Femur (tissue), 1 donor: Measurements from ENCODE around the gene TJP1.
"Not testable (repeated sequence)": the region's sequence is repeated elsewhere in the genome, so short reads cannot be mapped to it uniquely, and the experiment has no call there.

ENCODE experiments used
- DNase-seq: peaks from one replicate; pipeline ENCODE4 v3.0.0-alpha.2; 2017

TJP1 gene

GRCh38 chr15:29750754-29751153 is 71.5 kb downstream of the TJP1 start:
- no peak for DNase-seq

GRCh38 chr15:29749365-29750086 is 72.7 kb downstream of the TJP1 start:
- DNase-seq = no peak

GRCh38 chr15:29747837-29748417 is 74.3 kb downstream of the TJP1 start:
- no peak for DNase-seq

GRCh38 chr15:29743475-29743874 is 78.8 kb downstream of the TJP1 start:
- no peak for DNase-seq

- no peak for DNase-seq
These were observed 81.5 kb downstream of the TJP1 start for GRCh38 chr15:29740692-29741311.

GRCh38 chr15:29736744-29737020 is 85.6 kb downstream of the TJP1 start:
- no peak for DNase-seq

- DNase-seq = no peak
These were observed 86.1 kb downstream of the TJP1 start for GRCh38 chr15:29736012-29736743.

- no peak for DNase-seq
These were observed 87.2 kb downstream of the TJP1 start for GRCh38 chr15:29734917-29735572.

GRCh38 chr15:29731865-29732264 is 90.4 kb downstream of the TJP1 start:
- no peak for DNase-seq

- not testable (repeated sequence) for DNase-seq
These were observed 91.8 kb downstream of the TJP1 start for GRCh38 chr15:29730471-29730870.

GRCh38 chr15:29728418-29728817 is 93.8 kb downstream of the TJP1 start:
- no peak for DNase-seq

GRCh38 chr15:29727871-29728270 is 94.4 kb downstream of the TJP1 start:
- no peak for DNase-seq

- DNase-seq = no peak
These were observed 95.7 kb downstream of the TJP1 start for GRCh38 chr15:29726553-29726952.

- no peak for DNase-seq
These were observed 98.2 kb downstream of the TJP1 start for GRCh38 chr15:29724026-29724425.

- no peak for DNase-seq
These were observed 108.5 kb downstream of the TJP1 start for GRCh38 chr15:29713784-29714183.

GRCh38 chr15:29712149-29712885 is 110.0 kb downstream of the TJP1 start:
- no peak for DNase-seq

GRCh38 chr15:29711531-29711930 is 110.7 kb downstream of the TJP1 start:
- DNase-seq = no peak

- DNase-seq = no peak
These were observed 113.7 kb downstream of the TJP1 start for GRCh38 chr15:29708519-29708918.

- no peak for DNase-seq
These were observed 117.2 kb downstream of the TJP1 start for GRCh38 chr15:29704950-29705597.

GRCh38 chr15:29701151-29701550 is 121.1 kb downstream of the TJP1 start:
- DNase-seq = no peak

GRCh38 chr15:29700296-29700695 is 122.0 kb downstream of the TJP1 start:
- DNase-seq = no peak

- no peak for DNase-seq
These were observed 122.5 kb downstream of the TJP1 start for GRCh38 chr15:29699791-29700190.
